GM21447 (cell line): ENCODE data around the gene FBH1.
"Not testable (repeated sequence)": the region's sequence is repeated elsewhere in the genome, so short reads cannot be mapped to it uniquely, and the experiment has no call there.

Experiments
- ATAC-seq: cut with Tn5 transposase; IDR thresholded peaks from one replicate; pipeline ENCODE4 v1.9.1; 2021; ENCODE audit not compliant: unreplicated experiment

Gene FBH1

GRCh38 chr10:5889624-5890451 is at the start of gene FBH1, which contains the start of gene ANKRD16:
Gene FBH1, plus strand, starts transcription at chr10:5890243. Its CDS starts 103 bp downstream, at chr10:5890346.
Gene ANKRD16, minus strand, starts transcription at chr10:5889893. Its CDS starts 539 bp downstream, at chr10:5889354.
- peak; percentile 85 for ATAC-seq

GRCh38 chr10:5840314-5841307 is 49.4 kb upstream of the FBH1 start:
- peak; percentile 73 for ATAC-seq

- no peak for ATAC-seq
Measured at GRCh38 chr10:5841965-5842364, 48.1 kb upstream of the FBH1 start.

GRCh38 chr10:5843686-5844344 is 46.2 kb upstream of the FBH1 start:
- ATAC-seq, result no peak

GRCh38 chr10:5844345-5845055 is 45.5 kb upstream of the FBH1 start:
- ATAC-seq, result no peak

- not testable (repeated sequence) for ATAC-seq
Measured at GRCh38 chr10:5846667-5847066, 43.4 kb upstream of the FBH1 start.

GRCh38 chr10:5854131-5854475 is 35.9 kb upstream of the FBH1 start:
- ATAC-seq, result no peak

GRCh38 chr10:5855979-5856700 is 33.9 kb upstream of the FBH1 start:
- ATAC-seq, result no peak

- ATAC-seq, result no peak
Measured at GRCh38 chr10:5856701-5857004, 33.4 kb upstream of the FBH1 start.

- no peak for ATAC-seq
Measured at GRCh38 chr10:5858811-5859210, 31.2 kb upstream of the FBH1 start.

- no peak for ATAC-seq
Measured at GRCh38 chr10:5860066-5860465, 30.0 kb upstream of the FBH1 start.

- peak; percentile 94 for ATAC-seq
Measured at GRCh38 chr10:5862360-5862961, 27.6 kb upstream of the FBH1 start.

- ATAC-seq, result not testable (repeated sequence)
Measured at GRCh38 chr10:5862981-5863685, 26.9 kb upstream of the FBH1 start.

- ATAC-seq, result not testable (repeated sequence)
Measured at GRCh38 chr10:5866451-5867081, 23.5 kb upstream of the FBH1 start.

GRCh38 chr10:5867091-5867615 is 22.9 kb upstream of the FBH1 start:
- not testable (repeated sequence) for ATAC-seq

GRCh38 chr10:5868383-5868782 is 21.7 kb upstream of the FBH1 start:
- ATAC-seq, result not testable (repeated sequence)

GRCh38 chr10:5869156-5869555 is 20.9 kb upstream of the FBH1 start:
- ATAC-seq, result no peak

- no peak for ATAC-seq
Measured at GRCh38 chr10:5871596-5871995, 18.4 kb upstream of the FBH1 start.
